HG03469 (cell line): Measurements from ENCODE around the gene FAM136A.
A peak's percentile ranks its signal among the peaks of the same experiment; 100 is the strongest.
"Not testable (repeated sequence)": the region's sequence is repeated elsewhere in the genome, so short reads cannot be mapped to it uniquely, and the experiment has no call there.

Source experiments
- ATAC-seq: cut with Tn5 transposase; IDR thresholded peaks from one replicate; pipeline ENCODE4 v1.9.1; 2021; ENCODE audit warnings: mild to moderate bottlenecking, moderate library complexity, moderate number of reproducible peaks; ENCODE audit not compliant: unreplicated experiment

Gene FAM136A

GRCh38 chr2:70301344-70302194 is at the start of gene FAM136A:
Gene FAM136A, minus strand, starts transcription at chr2:70302067. Its CDS starts 56 bp downstream, at chr2:70302011.
- ATAC-seq: peak; percentile 45

GRCh38 chr2:70349921-70350685 is 48.2 kb upstream of the FAM136A start:
- no peak for ATAC-seq

GRCh38 chr2:70347831-70348230 is 46.0 kb upstream of the FAM136A start:
- no peak for ATAC-seq

- no peak for ATAC-seq
Observed at GRCh38 chr2:70344195-70344594, 42.3 kb upstream of the FAM136A start.

- ATAC-seq: no peak
Observed at GRCh38 chr2:70341477-70341765, 39.6 kb upstream of the FAM136A start.

GRCh38 chr2:70340761-70341476 is 39.1 kb upstream of the FAM136A start:
- no peak for ATAC-seq

- no peak for ATAC-seq
Observed at GRCh38 chr2:70340075-70340474, 38.2 kb upstream of the FAM136A start.

GRCh38 chr2:70336552-70336951 is 34.7 kb upstream of the FAM136A start:
- no peak for ATAC-seq

- ATAC-seq: no peak
Observed at GRCh38 chr2:70331012-70331411, 29.1 kb upstream of the FAM136A start.

GRCh38 chr2:70330476-70330875 is 28.6 kb upstream of the FAM136A start:
- ATAC-seq: no peak

GRCh38 chr2:70328921-70329561 is 27.2 kb upstream of the FAM136A start:
- no peak for ATAC-seq

GRCh38 chr2:70325875-70326274 is 24.0 kb upstream of the FAM136A start:
- no peak for ATAC-seq

GRCh38 chr2:70322518-70322917 is 20.7 kb upstream of the FAM136A start:
- no peak for ATAC-seq

- ATAC-seq: no peak
Observed at GRCh38 chr2:70321370-70321769, 19.5 kb upstream of the FAM136A start.

GRCh38 chr2:70314640-70315039 is 12.8 kb upstream of the FAM136A start:
- ATAC-seq: no peak

- no peak for ATAC-seq
Observed at GRCh38 chr2:70312560-70312959, 10.7 kb upstream of the FAM136A start.

- ATAC-seq: no peak
Observed at GRCh38 chr2:70310899-70311298, 9.0 kb upstream of the FAM136A start.

- no peak for ATAC-seq
Observed at GRCh38 chr2:70305531-70305930, 3.7 kb upstream of the FAM136A start.

GRCh38 chr2:70304498-70304897 is 2.6 kb upstream of the FAM136A start:
- ATAC-seq: no peak

GRCh38 chr2:70303186-70303585 is 1.3 kb upstream of the FAM136A start:
- ATAC-seq: no peak

GRCh38 chr2:70302195-70302546 is 304 bp upstream of the FAM136A start:
- not testable (repeated sequence) for ATAC-seq
